ENCODE data around the gene TTC12. TPM values are rescaled to one million over a fixed set of nuclear protein-coding genes. Genes with fewer than 3 reads are reported as not detected.
A peak's percentile ranks its signal among the peaks of the same experiment; 100 is the strongest.

Gene TTC12
- total RNA-seq, 1 experiment from 2014 or later = 19.4 TPM

GRCh38 chr11:113332638-113333329, 18.4 kb downstream of the TTC12 start:
- TF ChIP-seq CTCF (IDR thresholded peaks at IDR 0.05; ENCODE audit: insufficient read depth in 1 of 2, low read depth in 1 of 2, low read length in 1 of 2, severe bottlenecking in 1 of 2, unreplicated experiment in 1 of 2) = no peak
- Mint-ChIP-seq H3K27me3 (ENCODE audit: insufficient read depth, unreplicated experiment) (no peaks in the 10 kb centered on the region), H3K9me3 (ENCODE audit: unreplicated experiment) (peaks cover 10% of the 10 kb centered on the region), H3K36me3 (ENCODE audit: insufficient read depth, unreplicated experiment) (peaks cover 4% of the 10 kb centered on the region), H3K4me1 (ENCODE audit: low read depth, unreplicated experiment) (peaks cover 9% of the 10 kb centered on the region), H3K27ac (ENCODE audit: unreplicated experiment) (no peak overlapping the region), H3K4me3 (ENCODE audit: unreplicated experiment) (no peak overlapping the region)
- BruUV-seq (replicated peaks) = no TSS peak
- no peak for DNase-seq
- intact Hi-C loops (cut with micrococcal nuclease; ENCODE audit: unreplicated experiment) = no loop called here
- no peaks in the 10 kb centered on the region for H3K27me3 ChIP-seq (replicated peaks; ENCODE audit: control insufficient read depth, insufficient read depth, low read length)
- no peak overlapping the region for H3K4me3 ChIP-seq (ENCODE audit: low read depth, low read length)
- ChIA-PET CTCF (no interaction called here), POLR2A (no interaction called here)
- H3K4me1 ChIP-seq = peaks cover 1% of the 10 kb centered on the region; the same call in 1 of the 2 replicates
- H3K36me3 ChIP-seq (ENCODE audit: control insufficient read depth, insufficient read depth, low read length) = no peaks in the 10 kb centered on the region; the same call in 1 of the 2 replicates
- H3K9me3 ChIP-seq = peaks cover 16% of the 10 kb centered on the region

GRCh38 chr11:113334183-113334582, 19.8 kb downstream of the TTC12 start:
- peaks cover 11% of the 10 kb centered on the region for H3K4me1 Mint-ChIP-seq (ENCODE audit: low read depth, unreplicated experiment)
- H3K9me3 ChIP-seq = peaks cover 16% of the 10 kb centered on the region
- DNase-seq = no peak
- H3K4me3 Mint-ChIP-seq (ENCODE audit: unreplicated experiment) = no peak overlapping the region
- H3K27me3 ChIP-seq (replicated peaks; ENCODE audit: control insufficient read depth, insufficient read depth, low read length) = no peaks in the 10 kb centered on the region
- H3K27me3 Mint-ChIP-seq (ENCODE audit: insufficient read depth, unreplicated experiment) = no peaks in the 10 kb centered on the region
- peaks cover 4% of the 10 kb centered on the region for H3K36me3 Mint-ChIP-seq (ENCODE audit: insufficient read depth, unreplicated experiment)
- peaks cover 4% of the 10 kb centered on the region; the same call in 1 of the 2 replicates for H3K4me1 ChIP-seq
- peaks cover 10% of the 10 kb centered on the region for H3K9me3 Mint-ChIP-seq (ENCODE audit: unreplicated experiment)
- TF ChIP-seq CTCF (IDR thresholded peaks at IDR 0.05; ENCODE audit: insufficient read depth in 1 of 2, low read depth in 1 of 2, low read length in 1 of 2, severe bottlenecking in 1 of 2, unreplicated experiment in 1 of 2) = no peak
- no TSS peak for BruUV-seq (replicated peaks)
- H3K4me3 ChIP-seq (ENCODE audit: low read depth, low read length) = no peak overlapping the region
- intact Hi-C loops (cut with micrococcal nuclease; ENCODE audit: unreplicated experiment) = no loop called here
- H3K36me3 ChIP-seq (ENCODE audit: control insufficient read depth, insufficient read depth, low read length) = no peaks in the 10 kb centered on the region; the same call in 1 of the 2 replicates
- no peak overlapping the region for H3K27ac Mint-ChIP-seq (ENCODE audit: unreplicated experiment)
- CTCF ChIA-PET = no interaction called here
- POLR2A ChIA-PET = no interaction called here

- H3K4me1 ChIP-seq = peaks cover 4% of the 10 kb centered on the region; the same call in 1 of the 2 replicates
- peaks cover 16% of the 10 kb centered on the region for H3K9me3 ChIP-seq
- no peak overlapping the region for H3K4me3 ChIP-seq (ENCODE audit: low read depth, low read length)
- Mint-ChIP-seq H3K27ac (ENCODE audit: unreplicated experiment) (no peak overlapping the region), H3K4me3 (ENCODE audit: unreplicated experiment) (no peak overlapping the region), H3K9me3 (ENCODE audit: unreplicated experiment) (peaks cover 10% of the 10 kb centered on the region), H3K4me1 (ENCODE audit: low read depth, unreplicated experiment) (peaks cover 11% of the 10 kb centered on the region), H3K36me3 (ENCODE audit: insufficient read depth, unreplicated experiment) (no peaks in the 10 kb centered on the region), H3K27me3 (ENCODE audit: insufficient read depth, unreplicated experiment) (no peaks in the 10 kb centered on the region)
- DNase-seq = peak in 1 of 2 experiments; percentile 40
- TF ChIP-seq CTCF (IDR thresholded peaks at IDR 0.05; ENCODE audit: insufficient read depth in 1 of 2, low read depth in 1 of 2, low read length in 1 of 2, severe bottlenecking in 1 of 2, unreplicated experiment in 1 of 2) = peak in 1 of 2 experiments; percentile 15
- 0 out of 2 replicates have a peak, but pooled peaks cover 2% of the 10 kb centered on the region for H3K36me3 ChIP-seq (ENCODE audit: control insufficient read depth, insufficient read depth, low read length)
- intact Hi-C loops (cut with micrococcal nuclease; ENCODE audit: unreplicated experiment) = loop anchor here (1.0 kb wide), 1 partner anchor 393 kb away; no protein-coding TSS in a partner anchor
- no TSS peak for BruUV-seq (replicated peaks)
- H3K27me3 ChIP-seq (replicated peaks; ENCODE audit: control insufficient read depth, insufficient read depth, low read length) = no peaks in the 10 kb centered on the region
- CTCF ChIA-PET = no interaction called here
- POLR2A ChIA-PET = no interaction called here
Observed at GRCh38 chr11:113338730-113339129, 24.3 kb downstream of the TTC12 start.
